Gastrocnemius medialis (tissue), 4 donors: Measurements from ENCODE around the gene ASS1.

Experiments
- POLR2A ChIP-seq, 2 donors: fragments of 450-650 bp; IDR thresholded peaks; one replicate each; pipeline ENCODE4 v1.6.1; 2017; ENCODE audit warnings: antibody characterized with exemption in 2 of 2, mild to moderate bottlenecking in 2 of 2, moderate library complexity in 2 of 2
- TF ChIP-seq, protein P1 (sequence below), 5 experiments: fragments of 450-650 bp in 3 of 5; fragments of 200-600 bp in 2 of 5; sonication (generic) in 2 of 5; IDR thresholded peaks in 4 of 5; conservative IDR thresholded peaks in 1 of 5; 1 replicate in 4 of 5; 2 replicates in 1 of 5; pipeline ENCODE4 v1.5.1; 2016 to 2019; ENCODE audit warnings: antibody characterized with exemption in 5 of 5, mild to moderate bottlenecking in 3 of 5, moderate library complexity in 3 of 5

DNA sequence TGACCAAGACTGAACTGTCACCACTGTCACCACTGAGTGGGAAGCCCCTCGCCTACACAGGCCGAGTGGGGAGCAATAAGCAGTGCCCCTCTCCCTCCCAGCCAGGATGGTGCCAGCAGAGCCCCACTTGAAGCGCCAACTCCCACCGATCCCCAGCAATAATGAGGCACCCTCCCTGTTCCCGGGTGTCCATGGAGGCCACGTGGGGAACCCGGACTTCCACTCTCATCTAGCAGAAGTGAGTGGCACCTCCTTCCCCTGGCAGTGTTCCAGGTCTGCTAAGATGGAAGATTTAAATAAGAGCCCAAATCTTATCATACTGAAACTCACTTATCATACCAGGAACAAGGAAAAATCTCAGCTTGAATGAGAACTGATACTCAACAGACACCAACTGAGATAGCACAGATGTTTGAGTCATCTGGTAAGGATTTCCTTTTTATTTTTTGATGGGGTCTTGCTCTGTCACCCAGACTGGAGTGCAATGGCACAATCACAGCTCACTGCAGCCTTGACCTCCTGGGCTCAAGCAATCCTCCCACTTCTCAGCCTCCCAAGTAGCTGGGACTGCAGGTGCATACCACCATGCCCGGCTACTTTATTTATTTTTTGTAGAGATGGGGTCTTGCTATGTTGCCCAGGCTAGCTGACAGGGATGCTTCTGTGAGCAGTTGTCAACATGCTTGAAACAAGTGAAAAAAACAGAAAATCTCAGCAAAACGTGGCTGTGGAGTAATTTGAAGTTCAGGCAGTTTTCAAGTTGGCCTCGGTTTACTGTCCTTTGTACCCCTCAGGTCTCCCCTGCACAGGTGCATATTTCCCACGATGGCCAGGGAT, 29.6 kb upstream of the ASS1 start:
- TF ChIP-seq, protein P1, sequence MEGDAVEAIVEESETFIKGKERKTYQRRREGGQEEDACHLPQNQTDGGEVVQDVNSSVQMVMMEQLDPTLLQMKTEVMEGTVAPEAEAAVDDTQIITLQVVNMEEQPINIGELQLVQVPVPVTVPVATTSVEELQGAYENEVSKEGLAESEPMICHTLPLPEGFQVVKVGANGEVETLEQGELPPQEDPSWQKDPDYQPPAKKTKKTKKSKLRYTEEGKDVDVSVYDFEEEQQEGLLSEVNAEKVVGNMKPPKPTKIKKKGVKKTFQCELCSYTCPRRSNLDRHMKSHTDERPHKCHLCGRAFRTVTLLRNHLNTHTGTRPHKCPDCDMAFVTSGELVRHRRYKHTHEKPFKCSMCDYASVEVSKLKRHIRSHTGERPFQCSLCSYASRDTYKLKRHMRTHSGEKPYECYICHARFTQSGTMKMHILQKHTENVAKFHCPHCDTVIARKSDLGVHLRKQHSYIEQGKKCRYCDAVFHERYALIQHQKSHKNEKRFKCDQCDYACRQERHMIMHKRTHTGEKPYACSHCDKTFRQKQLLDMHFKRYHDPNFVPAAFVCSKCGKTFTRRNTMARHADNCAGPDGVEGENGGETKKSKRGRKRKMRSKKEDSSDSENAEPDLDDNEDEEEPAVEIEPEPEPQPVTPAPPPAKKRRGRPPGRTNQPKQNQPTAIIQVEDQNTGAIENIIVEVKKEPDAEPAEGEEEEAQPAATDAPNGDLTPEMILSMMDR (IDR thresholded peaks at IDR 0.05 in 4 of 5, conservative IDR thresholded peaks at IDR 0.05 in 1 of 5) = no peak
- no peak for TF ChIP-seq POLR2A (IDR thresholded peaks at IDR 0.05)
